ENCODE results near the gene EAF1.
"Not testable (repeated sequence)": the region's sequence is repeated elsewhere in the genome, so short reads cannot be mapped to it uniquely, and the experiment has no call there.

Gene EAF1

GRCh38 chr3:15385901-15386653 lies 41.3 kb upstream of the EAF1 start:
- Mint-ChIP-seq H3K27ac (no peak overlapping the region), H3K36me3 (ENCODE audit: low read depth) (peaks cover 26% of the 10 kb centered on the region)
- no peak for DNase-seq

GRCh38 chr3:15386654-15386955 lies 40.8 kb upstream of the EAF1 start:
- Mint-ChIP-seq H3K36me3 (ENCODE audit: low read depth) (peaks cover 26% of the 10 kb centered on the region), H3K9me3 (peaks cover 44% of the 10 kb centered on the region), H3K27me3 (ENCODE audit: low read depth, poor library complexity) (peaks cover 14% of the 10 kb centered on the region)
- H3K27ac Mint-ChIP-seq, H3K4me3 Mint-ChIP-seq, DNase-seq, H3K4me1 Mint-ChIP-seq: not testable (repeated sequence)

More at GRCh38 chr3:15385901-15386653, 41.3 kb upstream of the EAF1 start:
- Mint-ChIP-seq H3K4me1 (peaks cover 5% of the 10 kb centered on the region), H3K4me3 (no peak overlapping the region), H3K27me3 (ENCODE audit: low read depth, poor library complexity) (peaks cover 14% of the 10 kb centered on the region), H3K9me3 (peaks cover 42% of the 10 kb centered on the region)
- TF ChIP-seq CTCF (IDR thresholded peaks at IDR 0.05): no peak

- no peak overlapping the region for H3K27ac Mint-ChIP-seq
These were observed 40.2 kb upstream of the EAF1 start for GRCh38 chr3:15387171-15387581.

GRCh38 chr3:15387735-15388134 lies 39.7 kb upstream of the EAF1 start:
- H3K27ac Mint-ChIP-seq: no peak overlapping the region
- H3K27me3 Mint-ChIP-seq (ENCODE audit: low read depth, poor library complexity): peaks cover 14% of the 10 kb centered on the region
- no peak for TF ChIP-seq CTCF (IDR thresholded peaks at IDR 0.05)
- H3K4me3 Mint-ChIP-seq: no peak overlapping the region
- peaks cover 26% of the 10 kb centered on the region for H3K36me3 Mint-ChIP-seq (ENCODE audit: low read depth)
- DNase-seq: no peak
- H3K4me1 Mint-ChIP-seq: peaks cover 5% of the 10 kb centered on the region
- peaks cover 52% of the 10 kb centered on the region for H3K9me3 Mint-ChIP-seq

More at GRCh38 chr3:15387171-15387581, 40.2 kb upstream of the EAF1 start:
- no peak for DNase-seq
- H3K4me1 Mint-ChIP-seq: peaks cover 5% of the 10 kb centered on the region
- H3K4me3 Mint-ChIP-seq: no peak overlapping the region
- peaks cover 26% of the 10 kb centered on the region for H3K36me3 Mint-ChIP-seq (ENCODE audit: low read depth)
- TF ChIP-seq CTCF (IDR thresholded peaks at IDR 0.05): no peak
- H3K9me3 Mint-ChIP-seq: peaks cover 46% of the 10 kb centered on the region
- peaks cover 14% of the 10 kb centered on the region for H3K27me3 Mint-ChIP-seq (ENCODE audit: low read depth, poor library complexity)

- not testable (repeated sequence) for H3K4me3 Mint-ChIP-seq, H3K27ac Mint-ChIP-seq, H3K4me1 Mint-ChIP-seq, DNase-seq
- peaks cover 14% of the 10 kb centered on the region for H3K27me3 Mint-ChIP-seq (ENCODE audit: low read depth, poor library complexity)
- peaks cover 58% of the 10 kb centered on the region for H3K9me3 Mint-ChIP-seq
- peaks cover 26% of the 10 kb centered on the region for H3K36me3 Mint-ChIP-seq (ENCODE audit: low read depth)
These were observed 39.1 kb upstream of the EAF1 start for GRCh38 chr3:15388335-15388734.

- Mint-ChIP-seq H3K4me3 (no peak overlapping the region), H3K4me1 (peaks cover 5% of the 10 kb centered on the region), H3K9me3 (peaks cover 74% of the 10 kb centered on the region), H3K36me3 (ENCODE audit: low read depth) (peaks cover 26% of the 10 kb centered on the region), H3K27me3 (ENCODE audit: low read depth, poor library complexity) (peaks cover 5% of the 10 kb centered on the region), H3K27ac (no peak overlapping the region)
- no peak for DNase-seq
- TF ChIP-seq CTCF (IDR thresholded peaks at IDR 0.05): no peak
These were observed 36.9 kb upstream of the EAF1 start for GRCh38 chr3:15390460-15390859.

- Mint-ChIP-seq H3K9me3 (peaks cover 74% of the 10 kb centered on the region), H3K27ac (no peak overlapping the region), H3K4me1 (peaks cover 5% of the 10 kb centered on the region), H3K36me3 (ENCODE audit: low read depth) (peaks cover 26% of the 10 kb centered on the region), H3K4me3 (no peak overlapping the region), H3K27me3 (ENCODE audit: low read depth, poor library complexity) (peaks cover 8% of the 10 kb centered on the region)
- TF ChIP-seq CTCF (IDR thresholded peaks at IDR 0.05): no peak
- no peak for DNase-seq
These were observed 36.4 kb upstream of the EAF1 start for GRCh38 chr3:15391007-15391406.

- H3K4me3 Mint-ChIP-seq; H3K4me1 Mint-ChIP-seq; H3K27me3 Mint-ChIP-seq (ENCODE audit: low read depth, poor library complexity); H3K27ac Mint-ChIP-seq; DNase-seq: not testable (repeated sequence)
- H3K36me3 Mint-ChIP-seq (ENCODE audit: low read depth): peaks cover 31% of the 10 kb centered on the region
- H3K9me3 Mint-ChIP-seq: peaks cover 74% of the 10 kb centered on the region
These were observed 34.1 kb upstream of the EAF1 start for GRCh38 chr3:15393252-15393651.

GRCh38 chr3:15398731-15399133 lies 28.7 kb upstream of the EAF1 start:
- Mint-ChIP-seq H3K9me3 (peaks cover 46% of the 10 kb centered on the region), H3K36me3 (ENCODE audit: low read depth) (peaks cover 24% of the 10 kb centered on the region)
- not testable (repeated sequence) for H3K27ac Mint-ChIP-seq; DNase-seq; H3K4me3 Mint-ChIP-seq; H3K27me3 Mint-ChIP-seq (ENCODE audit: low read depth, poor library complexity); H3K4me1 Mint-ChIP-seq
